Measurements from ENCODE around the gene EML1. TPM values are rescaled to one million over a fixed set of nuclear protein-coding genes. Genes with fewer than 3 reads are reported as not detected.
A peak's percentile ranks its signal among the peaks of the same experiment; 100 is the strongest.

EML1 gene
- total and polyA plus RNA-seq, 2 of the 13 experiments (the other 11 are each of a cell fraction or from before 2014, with no cell fraction given) = 0.59 to 1.7 TPM

- no peak for DNase-seq (ENCODE audit: low spot score)
- Histone ChIP-seq H3K9me3 (ENCODE audit: low read length) (no peaks in the 10 kb centered on the region), H3K79me2 (ENCODE audit: insufficient read depth, low read length) (no peaks in the 10 kb centered on the region), H3K27me3 (ENCODE audit: control insufficient read depth in 1 of 2, insufficient read depth in 2 of 2, low read length in 2 of 2) (no peaks in the 10 kb centered on the region; a peak in 1 of 5 replicates), H3K36me3 (replicated peaks in 1 of 2; ENCODE audit: control insufficient read depth in 1 of 2, insufficient read depth in 2 of 2, low read length in 2 of 2) (no peaks in the 10 kb centered on the region), H3K4me1 (ENCODE audit: insufficient read depth, low read length) (no peaks in the 10 kb centered on the region), H3K4me3 (replicated peaks in 1 of 3; ENCODE audit: insufficient read depth in 1 of 3, low read depth in 2 of 3, low read length in 3 of 3) (no peak overlapping the region), H2AFZ (ENCODE audit: low read length) (no peak overlapping the region), H3K4me2 (ENCODE audit: low read depth, low read length) (no peak overlapping the region), H3K27ac (ENCODE audit: extremely low read length, insufficient read depth, low read length) (no peak overlapping the region), H3K9ac (ENCODE audit: insufficient read depth, low read depth, low read length) (no peak overlapping the region), H4K20me1 (ENCODE audit: insufficient read depth, low read length) (no peaks in the 10 kb centered on the region)
- FAIRE-seq = no peak
- intact Hi-C loops (cut with micrococcal nuclease; ENCODE audit: unreplicated experiment) = no loop called here
- ChIA-PET CTCF (ENCODE audit: low intra/inter-chr PET ratio, low total read pairs) (no interaction called here), POLR2A (no interaction called here)
- no peak for TF ChIP-seq NFKB2 (CRISPR knock-in tag; IDR thresholded peaks at IDR 0.05; ENCODE audit: borderline replicate concordance)
- in situ Hi-C loops (cut with HindIII; ENCODE audit: extremely low pct_ligation_motif_present, low pct_unique_long_range_greater_than_20kb) = loop anchor here (10.0 kb wide), 1 partner anchor 355 kb away; no protein-coding TSS in a partner anchor
- no peak for ATAC-seq
- no TSS peak for BruUV-seq (replicated peaks)
- 58% methylated on average over 5 of the region's 5 CpGs for WGBS (ENCODE audit: low lambda C conversion rate)
Observed at GRCh38 chr14:99879401-99880295, 86.4 kb downstream of the EML1 start.

- no peak overlapping the region for H3K4me2 ChIP-seq (ENCODE audit: low read depth, low read length)
- H3K27me3 ChIP-seq (ENCODE audit: control insufficient read depth in 1 of 2, insufficient read depth in 2 of 2, low read length in 2 of 2) = no peaks in the 10 kb centered on the region; a peak in 1 of 5 replicates
- no peak overlapping the region for H3K4me3 ChIP-seq (replicated peaks in 1 of 3; ENCODE audit: insufficient read depth in 1 of 3, low read depth in 2 of 3, low read length in 3 of 3)
- ChIA-PET POLR2A (no interaction called here), CTCF (ENCODE audit: low intra/inter-chr PET ratio, low total read pairs) (no interaction called here)
- 81% methylated on average over 13 of the region's 13 CpGs for WGBS (ENCODE audit: low lambda C conversion rate)
- no peak overlapping the region for H2AFZ ChIP-seq (ENCODE audit: low read length)
- ATAC-seq (no peak), DNase-seq (ENCODE audit: low spot score) (no peak), FAIRE-seq (no peak)
- H3K27ac ChIP-seq (ENCODE audit: extremely low read length, insufficient read depth, low read length) = no peak overlapping the region
- H4K20me1 ChIP-seq (ENCODE audit: insufficient read depth, low read length) = no peaks in the 10 kb centered on the region
- no peaks in the 10 kb centered on the region for H3K4me1 ChIP-seq (ENCODE audit: insufficient read depth, low read length)
- TF ChIP-seq MED8 (CRISPR knock-in tag; IDR thresholded peaks at IDR 0.05; ENCODE audit: insufficient replicate concordance) (no peak), CEBPZ (IDR thresholded peaks at IDR 0.05; ENCODE audit: low read length) (no peak), ZBTB7A (CRISPR knock-in tag; IDR thresholded peaks at IDR 0.05) (no peak), CREB1 (IDR thresholded peaks at IDR 0.05) (peak; percentile 90), CREB1 (CRISPR knock-in tag; IDR thresholded peaks at IDR 0.05) (no peak), ATF7 (IDR thresholded peaks at IDR 0.05) (peak; percentile 58; the same call in 1 of the 2 replicates), ATF7 (CRISPR knock-in tag; IDR thresholded peaks at IDR 0.05) (no peak), ZBTB4 (CRISPR knock-in tag; IDR thresholded peaks at IDR 0.05; ENCODE audit: borderline replicate concordance) (no peak)
- H3K9me3 ChIP-seq (ENCODE audit: low read length) = no peaks in the 10 kb centered on the region
- no peaks in the 10 kb centered on the region for H3K79me2 ChIP-seq (ENCODE audit: insufficient read depth, low read length)
- in situ Hi-C loops (cut with HindIII; ENCODE audit: extremely low pct_ligation_motif_present, low pct_unique_long_range_greater_than_20kb) = loop anchor here (10.0 kb wide), 1 partner anchor 356 kb away; no protein-coding TSS in a partner anchor
- H3K36me3 ChIP-seq (replicated peaks in 1 of 2; ENCODE audit: control insufficient read depth in 1 of 2, insufficient read depth in 2 of 2, low read length in 2 of 2) = no peaks in the 10 kb centered on the region
- intact Hi-C loops (cut with micrococcal nuclease; ENCODE audit: unreplicated experiment) = no loop called here
- H3K9ac ChIP-seq (ENCODE audit: insufficient read depth, low read depth, low read length) = no peak overlapping the region
- BruUV-seq (replicated peaks) = no TSS peak
Observed at GRCh38 chr14:99880651-99881420, 87.6 kb downstream of the EML1 start.
